Effector memory CD4-positive, alpha-beta T cell (primary cell): ENCODE results near the gene FECH.

ENCODE experiments used
- DNase-seq, 3 donors: peaks; one replicate each; pipeline ENCODE4 v3.0.0-alpha.2; 2020
- H3K27ac ChIP-seq: 2 replicates; pipeline ENCODE4 v1.7.0; 2013; ENCODE audit warnings: mild to moderate bottlenecking, low read length, moderate library complexity; ENCODE audit not compliant: insufficient read depth, poor library complexity, severe bottlenecking
- H3K27me3 ChIP-seq: replicated peaks from 2 replicates; pipeline ENCODE4 v1.7.0; 2013; ENCODE audit warnings: mild to moderate bottlenecking, low read length; ENCODE audit not compliant: insufficient read depth, control insufficient read depth, poor library complexity, severe bottlenecking
- H3K36me3 ChIP-seq: 2 replicates; pipeline ENCODE4 v1.7.0; 2013; ENCODE audit warnings: mild to moderate bottlenecking, low read length, moderate library complexity; ENCODE audit not compliant: control insufficient read depth, insufficient read depth
- H3K4me1 ChIP-seq: 2 replicates; pipeline ENCODE4 v1.7.0; 2013; ENCODE audit warnings: low read length, mild to moderate bottlenecking; ENCODE audit not compliant: control insufficient read depth, insufficient read depth, poor library complexity, severe bottlenecking
- H3K4me3 ChIP-seq: 2 replicates; pipeline ENCODE4 v1.7.0; 2013; ENCODE audit warnings: low read length, low read depth, mild to moderate bottlenecking; ENCODE audit not compliant: insufficient read depth, poor library complexity, severe bottlenecking
- H3K9me3 ChIP-seq: 2 replicates; pipeline ENCODE4 v1.7.0; 2013; ENCODE audit warnings: mild to moderate bottlenecking, low read length, moderate library complexity; ENCODE audit not compliant: control insufficient read depth

The FECH gene

GRCh38 chr18:57559314-57559713, 27.2 kb downstream of the FECH start:
- no peaks in the 10 kb centered on the region for H3K4me1 ChIP-seq
- no peak overlapping the region for H3K4me3 ChIP-seq
- no peaks in the 10 kb centered on the region for H3K27me3 ChIP-seq
- no peak overlapping the region for H3K27ac ChIP-seq
- peaks cover 15% of the 10 kb centered on the region for H3K36me3 ChIP-seq
- no peak for DNase-seq
- H3K9me3 ChIP-seq, result no peaks in the 10 kb centered on the region

GRCh38 chr18:57555134-57555533, 31.4 kb downstream of the FECH start:
- H3K4me1 ChIP-seq, result no peaks in the 10 kb centered on the region
- peaks cover 30% of the 10 kb centered on the region for H3K36me3 ChIP-seq

GRCh38 chr18:57550510-57550909, 36.0 kb downstream of the FECH start:
- H3K27me3 ChIP-seq, result no peaks in the 10 kb centered on the region
- H3K36me3 ChIP-seq, result peaks cover 16% of the 10 kb centered on the region
- no peaks in the 10 kb centered on the region for H3K9me3 ChIP-seq
- no peak for DNase-seq
- H3K4me3 ChIP-seq, result no peak overlapping the region
- H3K27ac ChIP-seq, result no peak overlapping the region
- H3K4me1 ChIP-seq, result no peaks in the 10 kb centered on the region

More at GRCh38 chr18:57555134-57555533, 31.4 kb downstream of the FECH start:
- Histone ChIP-seq H3K9me3 (no peaks in the 10 kb centered on the region), H3K4me3 (no peak overlapping the region), H3K27ac (no peak overlapping the region), H3K27me3 (no peaks in the 10 kb centered on the region)
- DNase-seq, result no peak

GRCh38 chr18:57547260-57547659, 39.2 kb downstream of the FECH start:
- Histone ChIP-seq H3K4me1 (no peaks in the 10 kb centered on the region), H3K27me3 (no peaks in the 10 kb centered on the region), H3K36me3 (peaks cover 9% of the 10 kb centered on the region), H3K9me3 (no peaks in the 10 kb centered on the region), H3K4me3 (no peak overlapping the region), H3K27ac (no peak overlapping the region)
- no peak for DNase-seq

- no peak for DNase-seq
- Histone ChIP-seq H3K27me3 (no peaks in the 10 kb centered on the region), H3K4me1 (no peaks in the 10 kb centered on the region), H3K36me3 (peaks cover under 1% of the 10 kb centered on the region), H3K4me3 (no peak overlapping the region), H3K27ac (no peak overlapping the region), H3K9me3 (no peaks in the 10 kb centered on the region)
Measured at GRCh38 chr18:57544936-57545660, 41.4 kb downstream of the FECH start.

- Histone ChIP-seq H3K36me3 (no peaks in the 10 kb centered on the region), H3K4me3 (no peak overlapping the region), H3K27me3 (no peaks in the 10 kb centered on the region), H3K27ac (no peak overlapping the region), H3K9me3 (no peaks in the 10 kb centered on the region), H3K4me1 (no peaks in the 10 kb centered on the region)
- DNase-seq, result no peak
Measured at GRCh38 chr18:57543560-57543959, 42.9 kb downstream of the FECH start.

- no peak overlapping the region for H3K4me3 ChIP-seq
- H3K27me3 ChIP-seq, result no peaks in the 10 kb centered on the region
- no peak for DNase-seq
- H3K9me3 ChIP-seq, result no peaks in the 10 kb centered on the region
- H3K4me1 ChIP-seq, result no peaks in the 10 kb centered on the region
- no peaks in the 10 kb centered on the region for H3K36me3 ChIP-seq
- H3K27ac ChIP-seq, result no peak overlapping the region
Measured at GRCh38 chr18:57542812-57543427, 43.6 kb downstream of the FECH start.

- H3K9me3 ChIP-seq, result no peaks in the 10 kb centered on the region
- no peaks in the 10 kb centered on the region for H3K27me3 ChIP-seq
- H3K27ac ChIP-seq, result no peak overlapping the region
- DNase-seq, result no peak
- H3K4me1 ChIP-seq, result no peaks in the 10 kb centered on the region
- H3K4me3 ChIP-seq, result no peak overlapping the region
- H3K36me3 ChIP-seq, result no peaks in the 10 kb centered on the region
Measured at GRCh38 chr18:57542126-57542525, 44.4 kb downstream of the FECH start.

GRCh38 chr18:57539702-57540101, 46.8 kb downstream of the FECH start:
- no peak overlapping the region for H3K4me3 ChIP-seq
- no peaks in the 10 kb centered on the region for H3K27me3 ChIP-seq
- no peak overlapping the region for H3K27ac ChIP-seq
- no peaks in the 10 kb centered on the region for H3K4me1 ChIP-seq
- no peaks in the 10 kb centered on the region for H3K36me3 ChIP-seq
- no peak for DNase-seq
- H3K9me3 ChIP-seq, result no peaks in the 10 kb centered on the region

- Histone ChIP-seq H3K4me3 (no peak overlapping the region), H3K27ac (no peak overlapping the region), H3K36me3 (no peaks in the 10 kb centered on the region), H3K9me3 (no peaks in the 10 kb centered on the region), H3K4me1 (no peaks in the 10 kb centered on the region), H3K27me3 (no peaks in the 10 kb centered on the region)
- no peak for DNase-seq
Measured at GRCh38 chr18:57538614-57539013, 47.9 kb downstream of the FECH start.
